Measurements from ENCODE around the gene POFUT2.

The POFUT2 gene, protein sequence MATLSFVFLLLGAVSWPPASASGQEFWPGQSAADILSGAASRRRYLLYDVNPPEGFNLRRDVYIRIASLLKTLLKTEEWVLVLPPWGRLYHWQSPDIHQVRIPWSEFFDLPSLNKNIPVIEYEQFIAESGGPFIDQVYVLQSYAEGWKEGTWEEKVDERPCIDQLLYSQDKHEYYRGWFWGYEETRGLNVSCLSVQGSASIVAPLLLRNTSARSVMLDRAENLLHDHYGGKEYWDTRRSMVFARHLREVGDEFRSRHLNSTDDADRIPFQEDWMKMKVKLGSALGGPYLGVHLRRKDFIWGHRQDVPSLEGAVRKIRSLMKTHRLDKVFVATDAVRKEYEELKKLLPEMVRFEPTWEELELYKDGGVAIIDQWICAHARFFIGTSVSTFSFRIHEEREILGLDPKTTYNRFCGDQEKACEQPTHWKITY

DNA sequence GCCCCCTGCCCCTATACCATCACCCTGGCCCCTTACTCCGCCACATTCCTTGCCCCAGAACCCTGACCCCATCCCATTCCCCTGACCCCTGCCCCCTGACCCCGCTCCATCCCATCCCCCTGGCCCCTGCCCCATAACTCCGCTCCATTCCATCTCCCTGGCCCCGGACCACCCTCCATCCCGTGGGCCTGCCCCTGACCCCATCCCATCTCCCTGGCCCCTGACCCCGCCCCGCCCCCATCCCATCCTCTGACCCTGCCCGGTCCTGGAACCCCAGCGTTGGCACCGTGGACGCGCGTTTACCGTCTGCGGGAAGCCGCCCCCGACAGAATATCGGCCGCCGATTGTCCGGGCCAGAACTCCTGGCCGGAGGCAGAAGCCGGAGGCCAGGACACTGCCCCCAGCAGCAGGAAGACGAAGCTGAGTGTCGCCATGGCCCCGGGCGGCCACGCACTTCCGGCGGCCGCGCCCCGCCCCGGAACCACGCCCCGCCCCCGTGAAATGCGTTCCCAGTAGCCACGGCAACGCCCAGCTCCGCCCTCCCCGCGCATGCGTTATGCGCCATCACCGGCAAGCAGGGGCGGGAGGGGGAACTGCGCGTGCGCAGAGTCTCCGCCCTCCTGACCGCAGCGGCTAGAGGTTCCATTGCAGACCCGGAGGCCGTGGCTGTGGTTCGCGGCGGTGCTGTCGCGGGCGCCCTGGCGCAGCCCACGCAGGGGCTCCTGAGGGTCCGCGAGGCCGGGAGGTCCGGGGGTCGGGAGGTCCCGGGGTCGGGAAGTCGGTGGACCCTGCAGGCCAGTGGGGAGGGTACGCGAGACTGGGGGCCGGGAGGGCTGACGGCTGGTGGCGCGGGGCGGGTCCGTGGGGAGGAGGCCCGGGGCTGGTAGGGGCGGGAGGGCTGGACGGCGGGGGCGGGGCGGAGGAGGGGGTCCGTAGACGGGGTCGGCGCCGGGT lies at the start of gene POFUT2:
Gene POFUT2 (minus strand): TSS at position 458 of the 954 bp plus-strand sequence. CDS start 24 bp downstream, at position 434.
- peak; percentile 98 to 99 for DNase-seq

DNA sequence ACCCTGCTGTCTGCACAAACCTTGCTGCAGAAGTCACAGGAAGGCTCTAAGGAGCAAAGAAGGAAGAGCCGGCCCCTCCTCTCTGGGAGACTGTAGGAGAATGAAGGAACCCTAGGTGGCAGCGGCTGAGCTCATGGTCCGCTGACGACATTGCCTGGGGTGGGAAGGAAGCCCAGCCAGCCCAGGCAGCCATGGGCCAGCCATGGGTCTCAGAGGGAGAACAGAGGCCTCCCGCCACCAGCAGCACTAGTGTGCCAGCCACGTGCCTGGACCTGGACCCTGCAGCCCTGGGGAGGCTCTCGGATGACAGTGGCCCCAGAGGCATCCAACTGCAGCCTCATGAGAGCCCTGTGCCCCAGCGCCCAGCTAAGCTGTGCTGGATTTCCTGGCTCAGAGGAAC lies 49.2 kb upstream of the POFUT2 start:
- no peak for DNase-seq

DNA sequence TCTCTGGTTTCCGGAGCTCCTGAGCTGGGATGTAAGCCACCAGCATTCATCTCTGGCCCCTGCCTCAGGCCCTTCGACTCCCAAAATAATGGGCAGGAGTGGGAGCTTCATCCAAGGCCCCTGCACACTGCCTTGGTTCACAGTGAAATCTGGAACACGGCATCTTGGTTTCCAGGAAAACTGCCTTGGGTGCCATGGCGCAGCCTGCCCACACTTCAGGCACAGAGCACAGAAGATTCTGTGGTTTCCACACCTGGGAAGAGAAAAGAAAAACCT lies 48.8 kb upstream of the POFUT2 start:
- DNase-seq = no peak

DNA sequence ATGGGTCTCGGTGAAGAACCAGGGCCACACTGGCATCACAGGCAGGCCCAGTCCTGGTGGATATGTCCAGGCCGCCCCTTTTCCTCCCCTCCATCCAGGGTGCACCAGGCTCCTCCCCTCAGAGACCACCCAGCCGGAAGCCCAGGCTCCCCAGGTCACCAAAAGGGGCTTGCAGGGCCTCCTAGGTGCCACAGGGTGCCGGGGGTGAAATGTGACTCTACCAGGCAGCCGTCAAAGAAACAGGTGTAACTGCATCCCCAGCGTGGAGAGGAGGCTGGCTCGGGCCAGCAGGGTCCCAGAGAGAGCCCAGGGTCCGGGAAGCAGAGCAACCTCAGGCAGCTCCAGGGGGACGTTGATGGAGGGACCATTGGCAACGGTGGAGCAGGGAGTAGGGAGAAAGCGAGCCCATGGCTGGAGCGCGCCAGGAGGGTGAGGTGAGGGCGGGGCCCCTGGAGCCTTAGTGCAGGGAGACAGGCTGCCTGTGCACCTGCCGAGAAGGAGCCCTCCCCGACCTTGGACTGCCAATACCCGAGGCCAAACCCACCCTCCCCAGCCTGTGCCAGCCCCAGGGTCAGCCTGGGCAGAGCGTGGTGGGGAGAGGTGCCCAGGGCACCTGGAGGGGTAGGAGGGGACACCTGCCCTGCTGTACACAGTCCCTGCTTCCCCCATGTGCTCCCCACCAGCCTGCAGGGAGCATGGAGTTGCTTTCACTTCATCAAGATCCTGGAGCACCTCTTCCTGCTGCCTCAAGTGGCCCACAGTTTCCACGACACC lies 48.3 kb upstream of the POFUT2 start:
- no peak for DNase-seq

DNA sequence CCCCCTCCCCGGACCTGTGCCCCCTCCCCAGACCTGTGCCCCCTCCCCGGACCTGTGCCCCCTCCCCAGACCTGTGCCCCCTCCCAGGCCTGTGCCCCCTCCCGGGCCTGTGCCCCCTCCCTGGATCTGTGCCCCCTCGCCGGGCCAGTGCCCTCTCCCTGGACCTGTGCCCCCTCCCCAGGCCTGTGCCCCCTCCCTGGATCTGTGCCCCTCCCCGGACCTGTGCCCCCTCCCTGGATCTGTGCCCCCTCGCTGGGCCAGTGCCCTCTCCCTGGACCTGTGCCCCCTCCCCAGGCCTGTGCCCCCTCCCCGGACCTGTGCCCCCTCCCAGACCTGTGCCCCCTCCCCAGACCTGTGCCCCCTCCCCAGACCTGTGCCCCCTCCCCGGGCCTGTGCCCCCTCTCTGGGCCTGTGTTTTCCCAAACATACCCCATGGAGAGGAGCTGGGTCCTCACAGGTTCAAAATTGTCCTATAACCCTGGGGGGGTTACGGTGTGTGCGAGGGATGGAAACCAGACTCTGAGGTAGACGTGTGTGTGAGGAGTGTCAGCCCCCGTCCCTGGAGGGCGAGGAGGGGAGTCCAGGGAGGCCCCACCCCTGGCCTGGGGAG lies 47.6 kb upstream of the POFUT2 start:
- DNase-seq = no peak

DNA sequence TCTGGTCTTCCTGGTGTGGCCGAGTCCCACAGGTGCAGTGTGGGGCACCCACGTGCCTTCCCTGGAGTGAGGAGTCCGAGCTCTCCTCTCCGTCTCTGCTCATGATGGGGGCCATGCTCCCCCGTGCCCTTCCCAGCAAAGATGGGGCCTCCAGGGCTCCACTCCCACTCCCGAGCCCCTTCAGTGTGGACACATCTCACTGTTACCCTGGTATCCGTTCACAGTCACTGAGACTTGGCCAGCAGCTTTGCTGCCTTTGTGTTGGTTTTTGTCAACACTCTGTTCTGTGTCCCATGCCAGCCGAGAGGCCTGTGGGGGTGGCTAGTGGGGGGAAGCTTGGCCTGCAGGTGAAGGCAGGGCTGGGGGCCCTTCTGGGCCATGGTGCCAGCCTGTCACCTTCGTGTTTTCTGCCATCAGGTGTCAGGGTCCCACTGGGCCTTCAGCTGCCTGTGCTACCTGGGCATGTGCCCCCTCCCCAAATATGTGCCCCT lies 46.9 kb upstream of the POFUT2 start:
- DNase-seq = no peak

DNA sequence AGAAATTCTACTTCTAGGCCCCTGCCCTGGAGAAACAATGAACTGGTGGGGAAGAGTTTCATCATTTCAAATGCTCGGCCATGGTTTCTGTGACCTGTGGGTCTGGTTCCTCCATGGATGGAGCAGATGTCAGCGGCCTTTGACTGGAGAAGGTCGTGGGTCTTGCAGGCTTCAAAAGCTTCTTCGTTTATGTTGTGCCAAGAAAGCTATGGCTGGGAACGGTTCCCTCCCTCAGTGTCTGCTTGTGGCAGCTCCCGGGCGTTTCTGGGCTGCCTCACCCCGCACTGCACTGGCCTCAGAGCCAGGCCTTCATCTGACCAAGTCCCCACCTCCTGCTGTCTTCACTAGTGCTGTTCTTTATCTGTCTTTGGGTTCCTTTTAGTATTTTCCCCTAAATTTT lies 46.4 kb upstream of the POFUT2 start:
- DNase-seq = no peak

DNA sequence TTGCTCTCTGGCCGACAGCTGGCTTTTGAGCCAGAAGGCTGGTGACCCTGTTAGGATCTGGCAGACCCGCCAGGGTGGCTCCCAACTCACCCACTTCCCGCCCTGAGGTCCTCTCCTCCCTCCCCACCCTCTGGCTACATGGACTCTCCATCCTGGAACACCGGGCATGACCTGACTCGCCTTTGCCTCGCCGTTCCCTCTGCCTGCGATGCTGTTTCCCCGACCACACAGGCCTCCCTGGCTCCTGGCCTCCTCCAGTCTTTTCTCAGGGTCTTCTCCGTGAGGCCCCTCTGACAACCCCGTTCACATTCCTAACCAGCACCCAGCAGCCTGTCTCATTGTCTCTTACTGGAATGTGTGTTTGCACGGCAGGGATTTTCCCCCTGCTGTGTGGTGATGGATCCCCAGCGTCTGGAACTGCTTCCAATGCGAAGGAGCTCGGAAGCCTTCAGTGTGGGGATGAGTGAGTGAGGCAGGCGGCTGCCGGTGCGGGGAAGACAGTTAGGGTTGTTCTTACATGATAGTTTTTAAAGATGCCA lies 46.0 kb upstream of the POFUT2 start:
- no peak for DNase-seq

DNA sequence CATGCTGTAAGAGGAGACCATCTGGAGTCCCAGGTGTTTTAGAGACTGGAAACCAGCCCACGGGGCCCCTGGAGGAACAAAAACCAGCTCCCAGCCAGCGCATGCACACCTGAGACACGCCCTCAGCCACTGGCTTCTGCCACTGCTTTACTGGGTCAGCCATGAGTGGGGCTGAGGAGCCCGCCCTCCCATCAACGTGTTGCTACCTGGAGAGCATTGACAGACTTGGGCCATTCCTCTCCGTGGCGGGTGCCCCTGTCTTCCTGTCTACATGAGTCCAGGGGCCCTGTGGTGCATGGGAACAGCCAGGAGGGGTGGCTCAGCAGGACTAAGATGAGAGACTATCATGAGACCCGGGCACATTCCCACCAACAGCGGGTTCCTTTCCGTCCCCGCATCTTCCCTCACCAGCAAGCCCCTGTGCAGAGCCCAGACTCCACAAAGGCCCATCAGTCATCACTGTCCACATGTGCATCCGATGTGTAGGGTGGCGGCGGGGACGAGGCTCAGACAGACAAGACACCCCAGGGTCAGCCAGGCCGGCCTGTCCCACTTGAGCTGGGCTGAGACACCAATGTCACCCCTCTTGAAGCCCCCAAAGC lies 45.4 kb upstream of the POFUT2 start:
- DNase-seq = no peak

DNA sequence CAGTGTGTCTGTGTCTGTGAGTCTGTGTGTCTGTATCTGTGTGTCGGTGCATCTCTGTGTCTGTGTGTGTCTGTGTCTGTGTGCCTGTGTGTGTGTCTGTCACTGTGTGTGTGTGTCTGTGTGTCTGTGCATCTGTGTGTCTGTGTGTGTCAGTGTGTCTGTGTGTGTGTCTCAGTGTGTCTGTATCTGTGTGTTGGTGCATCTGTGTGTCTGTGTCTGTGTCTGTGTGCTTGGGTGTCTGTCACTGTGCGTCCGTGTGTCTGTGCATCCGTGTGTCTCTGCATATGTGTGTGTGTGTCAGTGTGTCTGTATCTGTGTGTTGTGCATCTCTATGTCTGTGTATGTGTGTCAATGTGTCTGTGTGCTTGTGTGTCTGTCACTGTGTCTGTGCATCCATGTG lies 44.7 kb upstream of the POFUT2 start:
- DNase-seq = no peak

DNA sequence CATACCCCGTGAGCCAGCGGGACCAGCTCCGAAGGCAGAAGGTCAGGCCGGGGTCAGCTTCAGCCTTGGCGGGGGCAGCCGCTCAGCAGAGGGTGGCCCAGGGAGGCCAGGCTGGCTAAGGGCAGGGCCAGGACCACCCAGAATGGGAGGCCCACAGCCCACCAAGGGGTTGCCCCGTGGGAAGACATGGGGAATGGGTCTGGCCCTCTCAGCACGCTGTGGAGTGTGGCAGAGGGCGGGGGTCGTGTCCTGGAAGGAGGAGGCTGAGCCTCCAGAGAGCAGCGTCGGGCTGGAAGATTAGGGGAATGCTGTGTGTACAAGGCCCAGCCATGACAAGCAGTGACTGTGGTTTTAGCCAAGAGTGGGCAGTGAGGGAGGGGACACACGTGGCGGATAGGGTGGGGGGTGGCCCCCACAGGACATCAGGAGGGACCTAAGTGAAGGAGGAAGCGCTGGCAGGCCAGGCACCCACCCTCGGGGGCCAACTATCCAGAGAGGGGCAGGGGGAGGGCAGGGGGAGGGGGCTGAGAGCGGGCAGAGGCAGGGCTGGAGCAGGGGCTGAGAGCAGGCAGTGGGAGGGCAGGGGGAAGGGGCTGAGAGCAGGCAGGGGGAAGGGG lies 43.9 kb upstream of the POFUT2 start:
- no peak for DNase-seq

DNA sequence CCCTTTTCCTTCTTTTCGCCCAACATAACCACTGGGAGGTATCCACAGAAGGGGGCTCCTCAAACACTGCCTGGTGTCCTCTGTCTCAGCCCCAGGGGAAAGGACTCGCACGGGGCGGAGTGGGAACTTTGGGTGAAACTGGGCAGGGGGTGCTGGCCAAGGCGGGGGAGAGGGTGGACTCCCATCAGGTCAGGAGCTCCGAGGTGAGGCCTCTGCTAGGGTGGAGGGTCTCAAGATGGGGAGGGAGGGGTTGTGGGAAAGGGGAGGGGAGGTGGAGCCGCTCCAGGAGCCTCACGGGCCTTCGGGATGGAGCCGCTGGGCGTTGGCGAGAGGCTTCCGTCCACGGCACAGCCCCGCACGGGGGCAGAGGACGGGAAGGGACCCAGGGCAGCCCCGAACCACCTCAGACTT lies 43.2 kb upstream of the POFUT2 start:
- DNase-seq = no peak

DNA sequence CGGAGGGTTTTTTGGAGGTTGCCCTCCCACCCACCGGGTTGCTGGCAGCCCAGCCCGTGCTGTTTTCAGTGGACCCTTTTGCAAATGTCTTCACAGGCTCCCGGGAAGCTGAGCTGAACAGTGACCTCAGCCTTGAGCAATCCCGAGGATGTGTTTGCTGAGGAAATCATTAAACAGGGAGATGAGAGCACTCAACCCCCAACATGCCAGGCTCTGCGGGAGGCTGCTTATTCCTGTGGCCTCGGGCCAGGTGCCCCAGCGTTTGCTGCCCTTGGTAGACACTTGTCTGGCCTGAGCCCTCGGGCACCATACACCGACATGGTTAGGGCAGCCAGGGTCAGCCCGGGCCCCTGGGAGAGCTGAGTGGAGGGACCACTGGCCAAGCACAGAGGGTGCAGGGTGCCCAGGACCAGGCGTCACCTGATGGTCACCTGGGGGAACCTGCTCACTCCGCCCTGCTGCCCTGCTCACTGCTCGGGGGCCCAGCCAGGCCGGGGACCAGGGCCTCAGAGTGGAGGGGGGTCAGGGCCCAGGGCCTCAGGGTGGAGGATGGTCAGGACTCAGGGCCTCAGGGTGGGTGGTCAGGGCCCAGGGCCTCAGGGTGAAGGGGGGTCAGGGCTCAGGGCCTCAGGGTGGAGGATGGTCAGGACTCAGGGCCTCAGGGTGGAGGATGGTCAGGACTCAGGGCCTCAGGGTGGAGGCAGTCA lies 42.5 kb upstream of the POFUT2 start:
- no peak for DNase-seq

DNA sequence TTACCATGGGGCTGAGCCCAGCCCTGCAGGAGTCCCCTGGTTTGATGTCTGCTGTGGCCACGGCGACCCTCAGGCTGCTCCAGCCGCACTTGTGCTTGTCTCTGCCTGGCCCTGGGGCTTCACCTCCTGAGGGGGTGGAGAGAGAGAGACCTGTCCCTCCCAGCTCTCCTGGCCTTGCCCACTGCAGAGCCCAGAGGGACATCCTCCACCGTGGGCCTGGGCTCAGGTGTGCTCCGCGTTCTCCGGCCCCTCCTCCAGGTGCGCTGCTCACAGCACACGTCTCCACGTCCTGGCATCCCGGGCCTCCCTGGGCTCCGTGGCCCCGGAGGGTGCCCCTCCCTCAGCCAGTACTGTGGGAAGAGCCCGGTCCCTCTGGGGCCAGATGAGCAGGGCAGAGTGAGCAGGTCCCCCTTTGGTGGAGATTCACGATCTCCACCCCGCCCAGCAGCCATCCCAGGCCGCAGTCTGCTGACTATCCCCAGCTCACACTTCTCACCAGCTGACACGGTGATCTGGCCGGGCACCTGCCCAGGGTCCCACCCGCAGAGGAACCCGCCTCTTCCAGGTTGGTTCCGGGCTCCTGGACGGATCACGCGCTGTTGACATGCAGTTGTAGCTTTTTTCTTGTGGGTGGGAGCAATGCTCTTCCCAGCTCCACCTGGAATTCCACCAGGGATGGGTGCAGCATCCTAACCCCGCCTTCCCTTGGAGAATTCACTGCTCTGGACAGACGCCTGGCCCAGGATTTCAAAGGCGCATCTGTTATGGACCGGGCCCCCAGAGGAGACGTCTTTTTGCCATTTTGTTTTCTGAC lies 41.8 kb upstream of the POFUT2 start:
- DNase-seq = no peak

DNA sequence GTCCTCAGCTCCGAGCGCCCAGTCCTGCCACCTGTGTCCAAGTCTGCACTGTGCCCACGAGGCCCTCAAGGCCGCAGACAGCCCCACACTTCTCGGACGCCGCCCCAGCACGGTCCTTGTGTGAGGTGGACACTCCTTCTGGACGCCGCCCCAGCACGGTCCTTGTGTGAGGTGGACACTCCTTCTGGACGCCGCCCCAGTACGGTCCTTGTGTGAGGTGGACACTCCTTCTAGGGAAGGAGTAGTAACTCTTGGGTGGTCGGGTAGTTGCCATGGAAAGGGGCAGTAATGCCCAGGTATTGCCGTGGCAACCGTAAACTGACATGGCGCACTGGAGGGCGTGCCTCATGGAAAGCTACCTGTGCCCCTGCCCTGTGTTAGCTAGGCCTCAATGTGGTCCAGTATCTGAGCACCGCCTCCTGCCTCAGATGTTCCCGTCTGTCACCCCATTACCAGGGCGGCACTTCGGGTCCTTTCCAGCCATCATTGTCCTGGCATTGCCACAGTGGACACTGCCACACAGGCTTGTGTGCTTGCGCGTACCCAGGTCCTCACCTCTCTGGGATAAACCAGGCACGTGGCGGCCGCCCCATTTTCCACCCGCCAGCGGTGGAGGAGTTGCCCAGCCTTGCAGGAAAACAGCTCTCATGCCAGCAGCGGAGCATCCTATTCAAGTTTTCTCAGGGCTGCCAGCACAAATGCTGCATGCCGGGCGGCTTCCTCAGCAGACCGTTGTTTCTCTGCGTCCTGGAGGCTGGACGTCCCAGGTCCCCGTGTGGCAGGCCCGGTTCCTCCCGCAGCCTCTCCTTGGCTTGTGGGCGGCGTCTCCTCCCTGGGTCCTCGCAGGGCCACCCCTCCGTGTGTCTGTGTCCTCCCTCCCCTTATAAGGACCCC lies 40.8 kb upstream of the POFUT2 start:
- no peak for DNase-seq

DNA sequence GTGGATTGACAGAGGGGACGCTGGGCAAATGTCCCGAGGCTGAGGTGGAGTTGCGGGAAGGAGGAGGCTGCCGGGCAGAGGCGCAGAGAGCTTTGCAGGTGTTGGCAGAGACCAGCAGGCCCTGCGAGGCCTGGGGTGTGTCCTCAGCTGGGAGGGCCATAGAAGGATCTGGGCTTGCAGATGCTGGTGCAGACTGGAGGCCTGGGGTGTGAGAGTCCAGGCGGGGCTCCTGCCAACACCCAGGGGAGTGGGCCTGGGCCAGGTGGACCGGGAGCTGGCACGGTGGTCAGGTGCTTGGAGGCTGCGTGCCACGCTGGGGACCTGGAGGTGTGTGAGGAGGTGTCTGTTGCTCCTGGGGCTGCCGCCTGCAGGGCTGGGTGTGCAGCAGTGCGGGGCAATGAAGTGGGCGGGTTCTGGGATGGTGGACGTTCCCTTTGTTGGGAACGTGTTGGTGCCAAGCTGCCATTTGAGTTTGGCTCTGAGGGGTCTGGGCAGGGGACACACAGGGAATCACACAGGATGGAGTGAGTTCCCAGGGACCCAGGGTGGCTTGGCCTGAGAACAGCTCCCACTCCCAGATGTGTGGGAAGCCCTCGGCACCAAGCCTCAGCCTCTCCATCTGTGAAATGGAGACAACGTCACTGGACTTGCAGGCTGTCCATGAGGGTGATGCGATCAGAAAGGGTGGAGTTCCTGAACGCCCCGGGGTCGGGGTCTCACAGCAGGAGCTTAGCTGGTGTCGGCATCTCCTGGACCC lies 39.9 kb upstream of the POFUT2 start:
- no peak for DNase-seq

DNA sequence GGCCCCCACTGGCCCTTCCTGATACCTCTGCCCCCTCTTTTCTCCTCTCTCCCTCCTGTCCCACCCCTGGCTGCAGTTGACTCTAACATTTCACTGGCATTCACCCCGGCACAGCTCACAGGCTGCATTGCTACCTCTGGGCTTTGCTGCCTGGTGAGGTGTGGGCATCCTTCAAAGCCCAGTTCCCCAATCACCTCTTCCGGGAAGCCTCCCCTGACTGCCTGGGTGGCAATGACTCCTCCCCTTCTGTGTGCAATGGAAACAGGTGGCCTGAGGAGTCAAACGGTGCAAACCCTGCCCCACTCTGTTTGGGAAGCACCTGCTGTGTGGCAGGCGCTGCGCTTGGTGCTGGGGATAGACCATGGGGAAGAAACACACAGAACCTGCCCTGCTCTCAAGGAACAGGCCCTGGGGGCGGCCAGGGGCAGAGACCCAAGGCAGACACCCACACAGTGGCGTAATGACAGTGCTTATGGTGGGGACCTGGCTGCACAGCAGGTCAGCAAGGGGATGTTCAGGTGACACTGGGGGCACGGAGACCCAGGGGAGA lies 39.3 kb upstream of the POFUT2 start:
- DNase-seq = no peak
